IMR-90 (cell line): Measurements from ENCODE around the gene AFDN. TPM values are rescaled to one million over a fixed set of nuclear protein-coding genes. Genes with fewer than 3 reads are reported as not detected.

Experiments used
- ATAC-seq: fragments of 200-7000 bp; cut with Tn5 transposase; 2 replicates; pipeline ENCODE4 v1.9.1; 2020; ENCODE audit warnings: low read depth, mild to moderate bottlenecking, moderate library complexity
- BruUV-seq: library from RNA; stranded (reverse); fragments of 400-500 nt; replicated peaks from 2 replicates; lab custom pipeline; 2021; lab: Mats Ljungman, UMichigan
- CTCF ChIA-PET: fragments of 300-600 bp; formaldehyde crosslinking; extraction: SDS; loops from one replicate; lab custom pipeline; 2021; ENCODE audit warnings: antibody characterized with exemption; lab: Yijun Ruan, JAX
- POLR2A ChIA-PET: fragments of 300-600 bp; sonication (Branson Sonifier 250); formaldehyde crosslinking; loops from one replicate; lab custom pipeline; 2022; ENCODE audit warnings: antibody characterized with exemption; ENCODE audit not compliant: unreplicated experiment; lab: Charles Lee
- DNase-seq: peaks from one replicate; pipeline ENCODE4 v3.0.0; 2013
- H2AFZ ChIP-seq: replicated peaks from 2 replicates; pipeline ENCODE3; 2013; ENCODE audit warnings: low read length, mild to moderate bottlenecking; ENCODE audit not compliant: poor library complexity
- H2AK5ac ChIP-seq: 2 replicates; pipeline ENCODE4 v1.6.1; 2013; ENCODE audit warnings: low read depth, low read length, inconsistent platforms
- H2AK9ac ChIP-seq: replicated peaks from 2 replicates; pipeline ENCODE3; 2013; ENCODE audit warnings: mild to moderate bottlenecking, low read depth, low read length, moderate library complexity; ENCODE audit not compliant: poor library complexity
- H2BK120ac ChIP-seq: 2 replicates; pipeline ENCODE4 v1.6.1; 2013; ENCODE audit warnings: low read depth, low read length, inconsistent platforms
- H2BK15ac ChIP-seq: 3 replicates; pipeline ENCODE4 v1.6.1; 2013; ENCODE audit warnings: low read depth, low read length, inconsistent platforms
- H2BK20ac ChIP-seq: 2 replicates; pipeline ENCODE4 v1.6.1; 2013; ENCODE audit warnings: low read depth, mild to moderate bottlenecking, inconsistent platforms, low read length, moderate library complexity
- H2BK5ac ChIP-seq: 2 replicates; pipeline ENCODE4 v1.6.1; 2013; ENCODE audit warnings: mild to moderate bottlenecking, low read depth, low read length, inconsistent platforms; ENCODE audit not compliant: poor library complexity, severe bottlenecking
- H3K14ac ChIP-seq: replicated peaks from 2 replicates; pipeline ENCODE4 v1.6.1; 2013; ENCODE audit warnings: low read depth, low read length, inconsistent platforms
- H3K18ac ChIP-seq: 2 replicates; pipeline ENCODE4 v1.6.1; 2013; ENCODE audit warnings: low read depth, low read length, control low read depth
- H3K23ac ChIP-seq: 2 replicates; pipeline ENCODE4 v1.6.1; 2013; ENCODE audit warnings: low read depth, low read length, inconsistent platforms
- H3K27ac ChIP-seq: 2 replicates; pipeline ENCODE4 v1.5.1; 2013; ENCODE audit warnings: mild to moderate bottlenecking, control low read depth, low read length; ENCODE audit not compliant: insufficient read depth
- H3K27me3 ChIP-seq: 2 replicates; pipeline ENCODE4 v1.6.1; 2013; ENCODE audit warnings: low read length; ENCODE audit not compliant: control insufficient read depth, insufficient read depth
- H3K36me3 ChIP-seq: 2 replicates; pipeline ENCODE4 v1.6.1; 2013; ENCODE audit warnings: low read length, mixed read lengths; ENCODE audit not compliant: control insufficient read depth, insufficient read depth
- H3K4ac ChIP-seq: 2 replicates; pipeline ENCODE4 v1.6.1; 2013; ENCODE audit warnings: low read depth, low read length, inconsistent platforms
- H3K4me1 ChIP-seq: 2 replicates; pipeline ENCODE4 v1.6.1; 2013; ENCODE audit warnings: low read length, mixed read lengths; ENCODE audit not compliant: control insufficient read depth, insufficient read depth
- H3K4me2 ChIP-seq: 2 replicates; pipeline ENCODE4 v1.6.1; 2013; ENCODE audit warnings: low read depth, mild to moderate bottlenecking, control low read depth, low read length, moderate library complexity
- H3K4me3 ChIP-seq: 2 replicates; pipeline ENCODE4 v1.5.1; 2013; ENCODE audit warnings: low read depth, mild to moderate bottlenecking, control low read depth, low read length, moderate library complexity; ENCODE audit not compliant: insufficient read depth
- H3K56ac ChIP-seq: 2 replicates; pipeline ENCODE4 v1.6.1; 2013; ENCODE audit warnings: low read length, inconsistent platforms; ENCODE audit not compliant: insufficient read depth; ENCODE audit errors: extremely low read depth
- H3K79me1 ChIP-seq, 2 experiments: 2 replicates each; pipeline ENCODE4 v1.6.1; 2013; ENCODE audit warnings: low read length in 2 of 2, inconsistent platforms in 1 of 2, low read depth in 1 of 2
- H3K9ac ChIP-seq: 2 replicates; pipeline ENCODE4 v1.6.1; 2013; ENCODE audit warnings: low read depth, low read length, control low read depth
- H3K9me1 ChIP-seq: 2 replicates; pipeline ENCODE4 v1.6.1; 2013; ENCODE audit warnings: low read length, inconsistent platforms; ENCODE audit not compliant: insufficient read depth
- H3K9me3 ChIP-seq: 2 replicates; pipeline ENCODE4 v1.6.1; 2013; ENCODE audit warnings: low read length; ENCODE audit not compliant: control insufficient read depth, insufficient read depth
- H4K20me1 ChIP-seq: 2 replicates; pipeline ENCODE4 v1.6.1; 2013; ENCODE audit warnings: low read length, inconsistent platforms; ENCODE audit not compliant: insufficient read depth
- H4K5ac ChIP-seq: 2 replicates; pipeline ENCODE4 v1.6.1; 2013; ENCODE audit warnings: mild to moderate bottlenecking, low read depth, low read length, control low read depth
- H4K8ac ChIP-seq, 2 experiments: 2 replicates each; pipeline ENCODE4 v1.6.1; 2013; ENCODE audit warnings: low read depth in 2 of 2, low read length in 2 of 2, control low read depth in 1 of 2, inconsistent platforms in 1 of 2
- H4K91ac ChIP-seq: 2 replicates; pipeline ENCODE4 v1.6.1; 2013; ENCODE audit warnings: low read depth, low read length, inconsistent platforms; ENCODE audit not compliant: insufficient read depth
- BHLHE40 ChIP-seq: fragments of 150-350 bp; IDR thresholded peaks from 2 replicates; pipeline ENCODE4 v1.6.1; 2016; ENCODE audit warnings: mild to moderate bottlenecking, low read depth, low read length
- CEBPB ChIP-seq: IDR thresholded peaks from 2 replicates; pipeline ENCODE4 v1.6.1; 2012; ENCODE audit warnings: low read depth, low read length, improper control_type of control experiment
- CHD1 ChIP-seq: IDR thresholded peaks from 2 replicates; pipeline ENCODE4 v1.6.1; 2012; ENCODE audit warnings: low read depth, low read length, improper control_type of control experiment
- MAFK ChIP-seq: IDR thresholded peaks from 2 replicates; pipeline ENCODE4 v1.6.1; 2012; ENCODE audit warnings: low read depth, low read length, improper control_type of control experiment
- MAZ ChIP-seq: IDR thresholded peaks from 2 replicates; pipeline ENCODE4 v1.6.1; 2012; ENCODE audit warnings: low read depth, mild to moderate bottlenecking, low read length, improper control_type of control experiment, moderate library complexity, borderline replicate concordance
- MXI1 ChIP-seq: IDR thresholded peaks from 2 replicates; pipeline ENCODE4 v1.6.1; 2012; ENCODE audit warnings: low read depth, mild to moderate bottlenecking, low read length, moderate library complexity, borderline replicate concordance
- NFE2L2 ChIP-seq: fragments of 150-350 bp; IDR thresholded peaks from 2 replicates; pipeline ENCODE4 v1.6.1; 2016; ENCODE audit warnings: low read depth, mild to moderate bottlenecking, low read length
- POLR2A ChIP-seq: IDR thresholded peaks from 2 replicates; pipeline ENCODE4 v1.6.1; 2012; ENCODE audit warnings: mild to moderate bottlenecking, low read depth, low read length
- RAD21 ChIP-seq: IDR thresholded peaks from 2 replicates; pipeline ENCODE4 v1.6.1; 2012; ENCODE audit warnings: low read length, improper control_type of control experiment
- RCOR1 ChIP-seq: IDR thresholded peaks from 2 replicates; pipeline ENCODE4 v1.6.1; 2012; ENCODE audit warnings: mild to moderate bottlenecking, low read length, improper control_type of control experiment; ENCODE audit not compliant: insufficient replicate concordance
- RFX5 ChIP-seq: IDR thresholded peaks from 2 replicates; pipeline ENCODE4 v1.8.0; 2012; ENCODE audit warnings: low read depth, mild to moderate bottlenecking, low read length, moderate library complexity
- SMC3 ChIP-seq: fragments of 150-350 bp; IDR thresholded peaks from 2 replicates; pipeline ENCODE4 v1.6.1; 2016; ENCODE audit warnings: low read depth, mild to moderate bottlenecking, antibody characterized with exemption, low read length, moderate library complexity
- WGBS, 2 experiments: methylation state at CpG; one replicate each; pipeline versions ENCODE4 v1.1.5 to v1.1.7; 2013; ENCODE audit warnings: missing lambda C conversion rate in 2 of 2; ENCODE audit not compliant: insufficient read length in 1 of 2; ENCODE audit errors: extremely low coverage in 2 of 2; 5-methylcytosine and 5-hydroxymethylcytosine counted together
- dilution Hi-C: fragments of 300-500 bp; cut with HindIII; formaldehyde crosslinking; loops from one replicate; pipeline ENCODE4 v1.14.3; 2018; ENCODE audit warnings: low sequenced_read_pairs; ENCODE audit not compliant: unreplicated experiment
- in situ Hi-C: fragments of 300-500 bp; cut with MboI; formaldehyde crosslinking; loops from 3 replicates; pipeline ENCODE4 v1.14.3; 2019; ENCODE audit warnings: low sequenced_read_pairs, inconsistent platforms, mixed read lengths
- intact Hi-C: fragments of 100-400 bp; cut with micrococcal nuclease; formaldehyde crosslinking; loops from 2 replicates; pipeline ENCODE4 v1.10.0; 2022
- polyA plus RNA-seq, 3 experiments: library from polyadenylated mRNA; depleted of rRNA; stranded (reverse); fragments of >200 nt; gene quantifications; 2 replicates each; pipeline ENCODE4 v1.2.3, GENCODE V29; 2012; ENCODE audit warnings: low replicate concordance in 1 of 3
- total RNA-seq: library from RNA; depleted of rRNA; stranded (reverse); fragments of >200 nt; gene quantifications from 2 replicates; pipeline ENCODE4 v1.2.3, GENCODE V29; 2012
- TF ChIP-seq, protein P1 (sequence below): conservative IDR thresholded peaks from 2 replicates; pipeline ENCODE4 v1.5.1; 2012; ENCODE audit warnings: mild to moderate bottlenecking, low read depth, low read length, improper control_type of control experiment
- TF ChIP-seq, protein P2 (sequence below): fragments of 150-350 bp; IDR thresholded peaks from 2 replicates; pipeline ENCODE4 v1.6.1; 2017; ENCODE audit warnings: mild to moderate bottlenecking, antibody characterized with exemption, low read length, low read depth

Gene AFDN
- total and polyA plus RNA-seq, 2 of the 4 experiments (the other 2 are of a cell fraction): 11.6 to 20.8 TPM

- Histone ChIP-seq H3K9me3 (no peaks in the 10 kb centered on the region), H3K4ac (no peak overlapping the region), H3K27me3 (peaks cover 5% of the 10 kb centered on the region; the same call in 1 of the 2 replicates), H3K18ac (no peak overlapping the region), H3K9ac (no peak overlapping the region), H3K14ac (no peak overlapping the region), H3K4me3 (no peak overlapping the region), H3K4me2 (no peak overlapping the region), H4K91ac (no peak overlapping the region), H2BK5ac (no peak overlapping the region), H3K36me3 (no peaks in the 10 kb centered on the region), H2BK120ac (no peak overlapping the region), H4K5ac (no peak overlapping the region), H3K9me1 (no peaks in the 10 kb centered on the region), H2BK15ac (no peak overlapping the region), H2AFZ (no peak overlapping the region), H2AK5ac (no peak overlapping the region), H2AK9ac (no peak overlapping the region), H3K56ac (no peak overlapping the region), H3K27ac (no peak overlapping the region), H4K20me1 (no peaks in the 10 kb centered on the region; the same call in 1 of the 2 replicates), H4K8ac (no peak overlapping the region), H3K23ac (no peak overlapping the region), H3K4me1 (no peaks in the 10 kb centered on the region), H2BK20ac (no peak overlapping the region), H3K79me1 (no peaks in the 10 kb centered on the region)
- intact Hi-C loops (no loop called here), dilution Hi-C loops (no loop called here), in situ Hi-C loops (no loop called here)
- WGBS, 2 experiments: no CpG with 5 or more reads among the region's 13 CpGs
- ChIA-PET CTCF (no interaction called here), POLR2A (no interaction called here)
- DNase-seq: no peak
- no peak for ATAC-seq
- BruUV-seq: no TSS peak
- TF ChIP-seq MXI1 (no peak), CHD1 (no peak), MAFK (no peak), POLR2A (no peak), SMC3 (no peak), CEBPB (no peak), MAZ (no peak), RFX5 (no peak), NFE2L2 (no peak), RCOR1 (no peak), BHLHE40 (no peak), RAD21 (no peak)
- TF ChIP-seq, protein P1, sequence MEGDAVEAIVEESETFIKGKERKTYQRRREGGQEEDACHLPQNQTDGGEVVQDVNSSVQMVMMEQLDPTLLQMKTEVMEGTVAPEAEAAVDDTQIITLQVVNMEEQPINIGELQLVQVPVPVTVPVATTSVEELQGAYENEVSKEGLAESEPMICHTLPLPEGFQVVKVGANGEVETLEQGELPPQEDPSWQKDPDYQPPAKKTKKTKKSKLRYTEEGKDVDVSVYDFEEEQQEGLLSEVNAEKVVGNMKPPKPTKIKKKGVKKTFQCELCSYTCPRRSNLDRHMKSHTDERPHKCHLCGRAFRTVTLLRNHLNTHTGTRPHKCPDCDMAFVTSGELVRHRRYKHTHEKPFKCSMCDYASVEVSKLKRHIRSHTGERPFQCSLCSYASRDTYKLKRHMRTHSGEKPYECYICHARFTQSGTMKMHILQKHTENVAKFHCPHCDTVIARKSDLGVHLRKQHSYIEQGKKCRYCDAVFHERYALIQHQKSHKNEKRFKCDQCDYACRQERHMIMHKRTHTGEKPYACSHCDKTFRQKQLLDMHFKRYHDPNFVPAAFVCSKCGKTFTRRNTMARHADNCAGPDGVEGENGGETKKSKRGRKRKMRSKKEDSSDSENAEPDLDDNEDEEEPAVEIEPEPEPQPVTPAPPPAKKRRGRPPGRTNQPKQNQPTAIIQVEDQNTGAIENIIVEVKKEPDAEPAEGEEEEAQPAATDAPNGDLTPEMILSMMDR: no peak
- TF ChIP-seq, protein P2, sequence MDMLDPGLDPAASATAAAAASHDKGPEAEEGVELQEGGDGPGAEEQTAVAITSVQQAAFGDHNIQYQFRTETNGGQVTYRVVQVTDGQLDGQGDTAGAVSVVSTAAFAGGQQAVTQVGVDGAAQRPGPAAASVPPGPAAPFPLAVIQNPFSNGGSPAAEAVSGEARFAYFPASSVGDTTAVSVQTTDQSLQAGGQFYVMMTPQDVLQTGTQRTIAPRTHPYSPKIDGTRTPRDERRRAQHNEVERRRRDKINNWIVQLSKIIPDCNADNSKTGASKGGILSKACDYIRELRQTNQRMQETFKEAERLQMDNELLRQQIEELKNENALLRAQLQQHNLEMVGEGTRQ: no peak
Observed at GRCh38 chr6:167791780-167792478, 34.8 kb upstream of the AFDN start.
